ENCODE measurements around the gene SWT1.

GRCh38 chr1:185207980-185208602 lies 51.1 kb downstream of the SWT1 start:
- TF ChIP-seq SPI1 (IDR thresholded peaks at IDR 0.05; ENCODE audit: low read depth, low read length): no peak
- TF ChIP-seq POLR2A (IDR thresholded peaks at IDR 0.05; ENCODE audit: low read depth, low read length): no peak

Data from GM12891 (cell line).